Gastrocnemius medialis (tissue), 4 donors: ENCODE results near the gene CRTAC1.

Experiments
- CTCF ChIP-seq, 5 experiments: fragments of 450-650 bp in 3 of 5; fragments of 200-600 bp in 2 of 5; sonication (generic) in 2 of 5; IDR thresholded peaks in 4 of 5; conservative IDR thresholded peaks in 1 of 5; 1 replicate in 4 of 5; 2 replicates in 1 of 5; pipeline ENCODE4 v1.5.1; 2016 to 2019; ENCODE audit warnings: antibody characterized with exemption in 5 of 5, mild to moderate bottlenecking in 3 of 5, moderate library complexity in 3 of 5
- POLR2A ChIP-seq, 2 donors: fragments of 450-650 bp; IDR thresholded peaks; one replicate each; pipeline ENCODE4 v1.6.1; 2017; ENCODE audit warnings: antibody characterized with exemption in 2 of 2, mild to moderate bottlenecking in 2 of 2, moderate library complexity in 2 of 2

GRCh38 chr10:98001736-98002135, 28.7 kb downstream of the CRTAC1 start:
- TF ChIP-seq CTCF (IDR thresholded peaks at IDR 0.05 in 4 of 5, conservative IDR thresholded peaks at IDR 0.05 in 1 of 5) = no peak
- TF ChIP-seq POLR2A (IDR thresholded peaks at IDR 0.05) = no peak
